TTC549 (cell line): ENCODE data around the gene KLHL8.
"Not testable (repeated sequence)": the region's sequence is repeated elsewhere in the genome, so short reads cannot be mapped to it uniquely, and the experiment has no call there.

Experiments
- FAIRE-seq: peaks from 2 replicates; lab custom pipeline; 2012; peaks lifted over from hg19 to GRCh38; lab: Jason Lieb, UNC

Gene KLHL8

DNA sequence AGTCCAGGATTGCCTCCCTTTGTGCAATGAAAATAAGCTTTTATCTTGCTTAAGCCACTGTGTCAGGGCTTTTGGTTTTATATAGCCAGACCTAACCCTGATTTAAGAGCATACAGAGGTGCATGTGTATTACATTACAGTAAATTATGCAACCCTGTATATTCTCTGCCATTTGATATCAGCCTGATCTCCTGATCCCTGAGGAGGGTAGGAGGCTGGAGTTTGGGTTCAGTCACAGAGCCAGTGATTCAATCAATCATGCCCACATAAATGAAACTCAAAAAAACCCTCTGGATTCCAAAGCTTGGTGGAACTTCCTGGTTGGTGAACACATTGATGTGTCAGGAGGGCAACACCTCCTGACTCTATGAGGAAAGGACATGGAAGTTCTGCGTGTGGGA lies 7.3 kb upstream of the KLHL8 start:
- no peak for FAIRE-seq

- no peak for FAIRE-seq
Observed at GRCh38 chr4:87225936-87226335, 5.5 kb upstream of the KLHL8 start.

GRCh38 chr4:87224141-87224923 lies 3.9 kb upstream of the KLHL8 start:
- FAIRE-seq: no peak

DNA sequence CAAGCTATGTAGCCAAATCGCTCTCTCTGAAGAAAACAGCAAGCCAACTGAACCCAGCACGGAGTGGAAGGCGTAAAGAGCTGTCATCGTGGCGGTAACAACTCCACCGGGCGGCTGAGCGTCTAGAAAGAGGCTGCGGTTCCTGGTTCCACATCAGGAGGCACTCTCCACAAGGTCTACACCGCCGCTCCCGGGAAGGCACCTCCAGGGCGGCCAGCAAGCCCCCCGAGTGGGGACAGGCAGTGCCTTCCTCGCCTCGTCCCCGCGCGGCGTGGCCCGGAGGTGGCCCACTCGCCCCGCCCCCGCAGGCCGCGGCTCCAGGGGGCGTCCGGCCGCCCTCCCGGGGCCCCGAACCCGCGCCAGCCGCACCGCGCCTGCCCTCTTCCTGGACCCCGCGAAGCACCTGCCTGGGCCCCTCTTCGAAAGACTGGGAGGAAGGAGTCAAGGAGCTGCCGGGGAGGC lies 755 bp downstream of the KLHL8 start:
- no peak for FAIRE-seq

DNA sequence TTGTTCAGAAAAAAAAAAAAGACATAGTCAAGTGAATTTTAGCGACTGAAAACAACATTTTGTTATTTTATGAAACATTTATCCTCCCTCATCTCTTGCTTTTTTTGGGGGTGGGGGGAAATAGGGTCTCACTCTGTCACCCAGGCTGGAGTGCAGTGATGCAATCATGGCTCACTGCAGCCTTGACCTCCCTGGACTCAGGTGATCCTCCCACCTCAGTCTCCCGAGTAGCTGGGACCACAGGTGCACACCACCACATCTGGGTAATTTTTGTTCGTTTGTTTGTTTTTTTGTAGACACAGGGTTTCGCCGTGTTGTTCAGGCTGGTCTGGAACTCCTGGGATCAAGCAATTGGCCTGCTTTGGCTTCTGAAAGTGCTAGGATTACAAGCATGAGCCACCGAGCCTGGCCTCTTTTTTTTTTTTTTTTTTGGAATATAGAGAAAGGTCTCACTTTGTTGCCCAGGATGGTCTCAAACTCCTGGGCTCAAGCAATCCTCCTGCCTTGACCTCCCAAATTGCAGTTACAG lies 3.1 kb downstream of the KLHL8 start:
- FAIRE-seq: not testable (repeated sequence)

- no peak for FAIRE-seq
Observed at GRCh38 chr4:87216469-87216868, 3.9 kb downstream of the KLHL8 start.

DNA sequence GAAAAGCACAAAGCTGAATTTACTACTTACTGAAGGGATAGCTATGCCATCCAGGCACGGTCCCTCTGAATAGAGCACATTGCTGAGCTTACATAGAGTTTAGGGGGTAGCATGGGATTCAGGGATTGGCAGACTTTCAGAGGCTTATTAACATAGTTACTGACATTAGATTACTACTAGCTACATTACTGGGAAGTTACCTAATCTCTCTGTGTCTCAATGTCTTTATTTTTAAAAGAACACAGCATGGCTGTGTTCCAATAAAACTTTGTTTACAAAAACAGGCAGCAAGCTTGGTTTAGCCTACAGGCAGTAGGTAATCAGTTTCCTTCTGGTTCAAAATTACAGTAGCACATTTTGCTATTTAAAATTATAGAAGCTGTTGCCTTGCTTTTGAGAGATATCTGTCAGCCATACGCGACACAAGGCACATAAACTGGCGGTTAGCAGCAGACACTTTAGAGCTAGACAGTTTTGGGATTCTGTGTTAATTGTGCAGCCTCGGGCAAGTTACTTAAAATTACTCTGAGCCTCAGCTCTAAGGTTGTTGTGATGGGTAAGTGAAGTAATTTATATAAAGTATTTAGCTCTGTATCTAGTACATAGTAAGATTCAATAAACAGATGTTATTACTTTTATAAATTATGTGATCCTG lies 6.9 kb downstream of the KLHL8 start:
- no peak for FAIRE-seq

DNA sequence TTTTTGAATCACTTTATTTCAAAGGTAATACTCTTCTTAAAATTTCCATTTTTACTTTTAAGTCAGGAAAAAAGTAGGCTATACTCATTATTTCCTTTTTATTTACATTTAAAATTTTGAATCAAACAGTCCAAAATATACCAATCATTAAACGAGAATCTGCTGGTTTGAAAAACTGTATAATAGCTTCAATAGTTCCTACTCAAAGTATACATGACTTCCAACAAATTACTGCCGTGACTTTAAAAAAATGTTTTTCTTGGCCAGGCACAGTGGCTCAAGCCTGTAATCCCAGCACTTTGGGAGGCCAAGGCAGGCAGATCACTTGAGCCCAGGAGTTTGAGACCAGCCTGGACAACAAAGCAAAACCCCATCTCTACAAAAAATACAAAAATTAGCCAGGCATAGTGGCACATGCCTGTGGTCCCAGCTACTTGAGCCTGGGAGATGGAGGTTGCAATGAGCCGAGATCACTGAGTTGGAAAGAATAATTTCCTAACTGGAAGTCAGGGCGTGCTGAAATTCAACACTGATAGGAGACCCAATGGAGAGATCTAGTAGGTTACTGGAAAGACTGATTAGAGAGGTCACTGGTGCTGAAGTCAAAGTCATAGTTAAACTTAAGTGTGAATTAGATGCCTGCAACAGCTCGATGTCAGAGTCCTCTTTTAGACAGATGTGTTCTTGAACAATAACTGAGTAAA lies 9.0 kb downstream of the KLHL8 start:
- no peak for FAIRE-seq

- FAIRE-seq: no peak
Observed at GRCh38 chr4:87209696-87210095, 10.7 kb downstream of the KLHL8 start.

GRCh38 chr4:87209182-87209581 lies 11.2 kb downstream of the KLHL8 start:
- FAIRE-seq: no peak

DNA sequence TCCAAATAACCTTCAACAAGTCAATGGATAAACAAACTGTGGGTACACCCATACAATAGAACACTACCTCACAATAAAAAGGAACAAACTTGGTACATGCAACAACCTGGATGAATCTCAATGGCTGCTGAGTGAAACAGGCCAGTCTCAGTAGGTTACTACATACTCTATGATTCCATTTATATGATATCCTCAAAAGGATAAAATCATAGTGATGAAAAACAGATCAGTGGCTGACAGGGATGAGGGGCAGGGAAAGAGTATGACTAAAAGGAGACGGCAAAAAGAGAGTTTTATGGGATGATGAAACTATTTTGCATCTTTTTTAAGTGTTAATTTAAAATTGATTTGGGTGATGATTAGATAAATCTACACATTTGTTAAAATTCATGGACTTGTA lies 15.9 kb downstream of the KLHL8 start:
- no peak for FAIRE-seq

DNA sequence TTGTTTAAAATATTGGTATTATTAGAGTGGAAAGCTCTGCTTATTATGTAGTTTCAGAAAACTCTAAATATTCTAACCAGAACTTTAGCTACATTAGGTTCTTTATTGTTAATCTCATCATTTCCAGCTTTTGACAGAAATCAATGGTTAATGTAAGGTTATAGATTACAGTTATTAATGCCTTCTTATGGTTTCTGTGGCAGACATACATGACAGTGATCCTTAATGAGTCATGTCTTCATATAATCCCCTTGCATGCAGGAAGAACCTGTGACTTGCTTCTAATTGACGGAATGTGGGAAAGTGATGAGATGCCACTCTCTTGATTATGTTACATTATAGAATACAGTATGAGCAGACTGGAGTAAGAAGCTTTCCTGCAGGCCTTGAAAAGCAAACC lies 23.5 kb downstream of the KLHL8 start:
- FAIRE-seq: no peak

- no peak for FAIRE-seq
Observed at GRCh38 chr4:87196146-87196545, 24.3 kb downstream of the KLHL8 start.

- FAIRE-seq: no peak
Observed at GRCh38 chr4:87193958-87194675, 26.3 kb downstream of the KLHL8 start.

DNA sequence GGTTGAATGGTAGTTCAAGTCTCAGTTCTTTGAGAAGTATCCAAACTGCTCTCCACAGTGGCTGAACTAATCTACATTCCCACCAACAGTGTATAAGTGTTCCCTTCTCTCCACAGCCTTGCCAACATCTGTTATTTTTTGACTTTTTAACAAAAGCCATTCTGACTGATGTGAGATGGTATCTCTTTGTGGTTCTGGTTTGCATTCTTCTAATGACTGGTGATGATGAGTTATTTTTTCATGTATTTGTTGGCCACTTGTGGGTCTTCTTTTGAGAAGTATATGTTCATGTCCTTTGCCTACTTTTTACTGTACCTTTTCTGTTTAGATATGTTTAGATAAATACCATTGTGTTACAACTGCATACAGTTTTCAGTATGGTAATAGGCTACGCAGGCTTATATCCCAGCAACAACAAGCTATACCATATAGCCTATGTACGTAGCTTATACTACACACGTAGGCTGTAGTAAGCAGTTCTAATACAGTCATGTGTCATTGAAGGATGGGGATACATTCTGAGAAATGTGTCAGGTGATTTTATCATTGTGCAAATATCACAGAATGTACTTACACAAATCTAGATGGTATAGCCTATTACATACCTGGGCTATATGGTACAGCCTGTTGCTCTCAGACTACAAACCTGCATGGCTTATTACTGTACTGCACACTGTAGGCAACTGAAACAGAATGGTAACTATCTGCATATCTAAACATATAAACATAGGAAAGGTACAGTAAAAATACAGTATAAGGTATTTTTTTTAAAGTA lies 28.1 kb downstream of the KLHL8 start:
- FAIRE-seq: no peak

- FAIRE-seq: no peak
Observed at GRCh38 chr4:87188932-87189331, 31.5 kb downstream of the KLHL8 start.

GRCh38 chr4:87188048-87188447 lies 32.4 kb downstream of the KLHL8 start:
- no peak for FAIRE-seq

GRCh38 chr4:87185146-87185870 lies 35.1 kb downstream of the KLHL8 start:
- FAIRE-seq: no peak

- no peak for FAIRE-seq
Observed at GRCh38 chr4:87180767-87181166, 39.7 kb downstream of the KLHL8 start.

DNA sequence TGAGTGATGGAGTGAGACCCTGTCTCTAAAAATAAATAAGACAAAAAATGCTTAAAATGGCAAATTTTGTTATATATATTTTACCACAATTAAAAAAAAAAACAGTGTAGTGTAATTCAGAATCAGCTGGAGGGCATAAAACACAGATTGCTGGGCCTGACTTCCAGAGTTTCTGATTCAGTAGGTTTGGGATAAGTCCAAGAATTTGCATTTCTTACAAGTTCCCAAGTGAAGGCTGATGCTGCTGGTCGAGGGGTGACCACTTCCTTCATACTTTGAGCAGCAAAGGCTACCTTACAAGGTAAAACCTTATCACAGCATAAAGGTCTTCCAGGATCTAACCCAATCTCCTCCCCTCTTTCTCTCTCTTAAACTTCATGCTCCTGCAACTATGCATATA lies 40.7 kb downstream of the KLHL8 start:
- FAIRE-seq: no peak

GRCh38 chr4:87174672-87175071 lies 45.7 kb downstream of the KLHL8 start:
- FAIRE-seq: no peak
